ENCODE results near the gene LMOD3. TPM values are rescaled to one million over a fixed set of nuclear protein-coding genes. Genes with fewer than 3 reads are reported as not detected.

LMOD3 gene
- total and polyA plus RNA-seq, 3 experiments from 2014 or later = 0.14 TPM; not detected in 2

GRCh38 chr3:69065318-69065964 is 57.0 kb downstream of the LMOD3 start:
- Histone ChIP-seq H3K4me3 (ENCODE audit: low read length) (no peak overlapping the region), H3K9me3 (ENCODE audit: low read length) (no peaks in the 10 kb centered on the region), H3K36me3 (ENCODE audit: insufficient read depth, low read length) (peaks cover 13% of the 10 kb centered on the region), H3K27ac (ENCODE audit: low read depth, low read length) (no peak overlapping the region), H3K27me3 (ENCODE audit: insufficient read depth, low read length, poor library complexity, severe bottlenecking) (no peaks in the 10 kb centered on the region), H3K4me1 (ENCODE audit: insufficient read depth, low read length) (peaks cover 37% of the 10 kb centered on the region)
- CTCF ChIA-PET = no interaction called here
- POLR2A ChIA-PET = no interaction called here
- H3K4me3 Mint-ChIP-seq = peak overlapping the region in 6 of 7 donors; percentile 23 to 65 (median 61)
- peaks cover 9 to 40% (median 11%) of the 10 kb centered on the region in 3 donors for H3K36me3 Mint-ChIP-seq
- peaks cover 36 to 56% (median 52%) of the 10 kb centered on the region in 3 donors for H3K4me1 Mint-ChIP-seq
- peak overlapping the region; percentile 84 to 95 (median 89) for H3K27ac Mint-ChIP-seq
- no peaks in the 10 kb centered on the region for H3K27me3 Mint-ChIP-seq
- DNase-seq = peak in 1 of 5 donors; percentile 27
- no peaks in the 10 kb centered on the region for H3K9me3 Mint-ChIP-seq

GRCh38 chr3:69063636-69064035 is 58.8 kb downstream of the LMOD3 start:
- Mint-ChIP-seq H3K4me3 (peak overlapping the region in 6 of 7 donors; percentile 40 to 72 (median 46)), H3K27ac (peak overlapping the region; percentile 27 to 94 (median 84))
- peaks cover 20% of the 10 kb centered on the region for H3K36me3 ChIP-seq (ENCODE audit: insufficient read depth, low read length)

GRCh38 chr3:69059688-69060087 is 62.7 kb downstream of the LMOD3 start:
- H3K36me3 Mint-ChIP-seq = peaks cover 16 to 62% (median 18%) of the 10 kb centered on the region in 3 donors
- H3K4me3 ChIP-seq (ENCODE audit: low read length) = no peak overlapping the region
- no peak for DNase-seq
- H3K4me1 Mint-ChIP-seq = peaks cover 40 to 62% (median 59%) of the 10 kb centered on the region in 3 donors
- H3K27me3 ChIP-seq (ENCODE audit: insufficient read depth, low read length, poor library complexity, severe bottlenecking) = no peaks in the 10 kb centered on the region
- H3K9me3 ChIP-seq (ENCODE audit: low read length) = no peaks in the 10 kb centered on the region
- peaks cover 30% of the 10 kb centered on the region for H3K36me3 ChIP-seq (ENCODE audit: insufficient read depth, low read length)
- H3K27me3 Mint-ChIP-seq = no peaks in the 10 kb centered on the region
- H3K9me3 Mint-ChIP-seq = no peaks in the 10 kb centered on the region
- H3K27ac ChIP-seq (ENCODE audit: low read depth, low read length) = no peak overlapping the region
- ChIA-PET CTCF (interaction anchor here (1.0 to 2.2 kb wide), 2 partner anchors 30 to 34 kb away, joined by 3 to 4 read pairs; no protein-coding TSS in a partner anchor), POLR2A (interaction anchor here (1.1 kb wide), 1 partner anchor 32 kb away, joined by 4 read pairs; no protein-coding TSS in a partner anchor)
- peaks cover 44% of the 10 kb centered on the region for H3K4me1 ChIP-seq (ENCODE audit: insufficient read depth, low read length)
- H3K27ac Mint-ChIP-seq = peak overlapping the region; percentile 74 to 94 (median 92)
- H3K4me3 Mint-ChIP-seq = no peak overlapping the region

More at GRCh38 chr3:69063636-69064035, 58.8 kb downstream of the LMOD3 start:
- H3K27me3 ChIP-seq (ENCODE audit: insufficient read depth, low read length, poor library complexity, severe bottlenecking) = no peaks in the 10 kb centered on the region
- ChIA-PET CTCF (interaction anchor here (0.7 to 1.6 kb wide), 3 partner anchors 11 to 30 kb away, joined by 3 to 7 read pairs (median 3); partner anchors contain the start of genes ARL6IP5 and TMF1), POLR2A (interaction anchor here (0.6 to 0.8 kb wide), 2 partner anchors 10 to 23 kb away, joined by 3 to 4 read pairs; no protein-coding TSS in a partner anchor)
- no peaks in the 10 kb centered on the region for H3K9me3 ChIP-seq (ENCODE audit: low read length)
- peaks cover 16 to 48% (median 19%) of the 10 kb centered on the region in 3 donors for H3K36me3 Mint-ChIP-seq
- no peak overlapping the region for H3K4me3 ChIP-seq (ENCODE audit: low read length)
- DNase-seq = no peak
- peaks cover 47 to 65% (median 63%) of the 10 kb centered on the region in 3 donors for H3K4me1 Mint-ChIP-seq
- H3K9me3 Mint-ChIP-seq = no peaks in the 10 kb centered on the region
- H3K4me1 ChIP-seq (ENCODE audit: insufficient read depth, low read length) = peaks cover 50% of the 10 kb centered on the region
- H3K27me3 Mint-ChIP-seq = no peaks in the 10 kb centered on the region
- no peak overlapping the region for H3K27ac ChIP-seq (ENCODE audit: low read depth, low read length)

- Histone ChIP-seq H3K4me3 (ENCODE audit: low read length) (peak overlapping the region; percentile 11), H3K9me3 (ENCODE audit: low read length) (no peaks in the 10 kb centered on the region), H3K27me3 (ENCODE audit: insufficient read depth, low read length, poor library complexity, severe bottlenecking) (no peaks in the 10 kb centered on the region), H3K27ac (ENCODE audit: low read depth, low read length) (peak overlapping the region; percentile 40), H3K36me3 (ENCODE audit: insufficient read depth, low read length) (peaks cover 31% of the 10 kb centered on the region), H3K4me1 (ENCODE audit: insufficient read depth, low read length) (peaks cover 36% of the 10 kb centered on the region)
- Mint-ChIP-seq H3K9me3 (no peaks in the 10 kb centered on the region), H3K36me3 (peaks cover 16 to 61% (median 18%) of the 10 kb centered on the region in 3 donors), H3K4me3 (peak overlapping the region in 5 of 7 donors; percentile 6 to 68 (median 31)), H3K4me1 (peaks cover 33 to 54% (median 51%) of the 10 kb centered on the region in 3 donors), H3K27ac (peak overlapping the region; percentile 74 to 94 (median 92)), H3K27me3 (no peaks in the 10 kb centered on the region)
- POLR2A ChIA-PET = interaction anchor here (1.0 to 1.3 kb wide), 4 partner anchors 16 to 33 kb away, joined by 3 to 4 read pairs (median 4); partner anchors contain the start of gene ARL6IP5
- CTCF ChIA-PET = interaction anchor here (0.9 to 2.2 kb wide), 4 partner anchors 27 to 34 kb away, joined by 3 to 4 read pairs (median 4); no protein-coding TSS in a partner anchor
- DNase-seq = no peak
These were observed 63.5 kb downstream of the LMOD3 start for GRCh38 chr3:69058947-69059224.

- Histone ChIP-seq H3K27ac (ENCODE audit: low read depth, low read length) (peak overlapping the region; percentile 40), H3K27me3 (ENCODE audit: insufficient read depth, low read length, poor library complexity, severe bottlenecking) (no peaks in the 10 kb centered on the region), H3K9me3 (ENCODE audit: low read length) (no peaks in the 10 kb centered on the region), H3K36me3 (ENCODE audit: insufficient read depth, low read length) (peaks cover 31% of the 10 kb centered on the region), H3K4me3 (ENCODE audit: low read length) (peak overlapping the region; percentile 11), H3K4me1 (ENCODE audit: insufficient read depth, low read length) (peaks cover 31% of the 10 kb centered on the region)
- H3K27me3 Mint-ChIP-seq = no peaks in the 10 kb centered on the region
- peak overlapping the region; percentile 74 to 94 (median 92) for H3K27ac Mint-ChIP-seq
- ChIA-PET POLR2A (interaction anchor here (0.8 to 1.3 kb wide), 7 partner anchors 16 to 45 kb away, joined by 3 to 7 read pairs (median 3); partner anchors contain the start of genes ARL6IP5, EOGT and UBA3), CTCF (interaction anchor here (0.9 to 2.2 kb wide), 5 partner anchors 11 to 34 kb away, joined by 3 to 4 read pairs (median 3); no protein-coding TSS in a partner anchor)
- H3K4me1 Mint-ChIP-seq = peaks cover 28 to 49% (median 46%) of the 10 kb centered on the region in 3 donors
- H3K36me3 Mint-ChIP-seq = peaks cover 16 to 61% (median 18%) of the 10 kb centered on the region in 3 donors
- peak overlapping the region in 5 of 7 donors; percentile 6 to 68 (median 31) for H3K4me3 Mint-ChIP-seq
- no peaks in the 10 kb centered on the region for H3K9me3 Mint-ChIP-seq
- DNase-seq = peak in 2 of 5 donors; percentile 23 to 56
These were observed 64.0 kb downstream of the LMOD3 start for GRCh38 chr3:69058180-69058946.

Other genes starting within 250 kb of the LMOD3 start
- gene TAFA4, start 190.0 kb downstream of the LMOD3 start, total RNA-seq = not detected
- gene TAFA4, start 190.0 kb downstream of the LMOD3 start, polyA plus RNA-seq = not detected
- gene EOGT, start 108.9 kb downstream of the LMOD3 start, total RNA-seq = 10 to 100 TPM; 19.7 TPM
- gene EOGT, start 108.9 kb downstream of the LMOD3 start, polyA plus RNA-seq = 14.7 TPM
- gene TMF1, start 70.3 kb downstream of the LMOD3 start, total RNA-seq = 10 to 100 TPM; 31.8 to 35.6 TPM
- gene TMF1, start 70.3 kb downstream of the LMOD3 start, polyA plus RNA-seq = 40.0 TPM
- 10 to 100 TPM; 76.6 to 89.5 TPM for gene UBA3, start 42.2 kb downstream of the LMOD3 start, total RNA-seq
- gene UBA3, start 42.2 kb downstream of the LMOD3 start, polyA plus RNA-seq = 42.6 TPM
- 100 to 1,000 TPM; 121 to 124 TPM for gene ARL6IP5, start 37.7 kb downstream of the LMOD3 start, total RNA-seq
- gene ARL6IP5, start 37.7 kb downstream of the LMOD3 start, polyA plus RNA-seq = 425 TPM

All from CD8-positive, alpha-beta memory T cell (primary cell).